Body of pancreas (tissue), 4 donors: ENCODE data around the gene NUP210. TPM values are rescaled to one million over a fixed set of nuclear protein-coding genes. Genes with fewer than 3 reads are reported as not detected.

Source experiments
- ATAC-seq: fragments of 150-250 bp; one replicate; pipeline ENCODE4 v1.9.1; 2016
- DNase-seq, 4 donors: peaks; one replicate each; pipeline ENCODE4 v3.0.0-alpha.2; 2019
- H3K27ac ChIP-seq, 4 donors: fragments of 200-600 bp; sonication (generic); 1 replicate in 3 of 4; 2 replicates in 1 of 4; pipeline versions ENCODE4 v1.5.1 to v1.6.1; 2016 to 2019; ENCODE audit warnings: mild to moderate bottlenecking in 1 of 4, mixed read lengths in 1 of 4, moderate library complexity in 1 of 4
- H3K27me3 ChIP-seq, 2 donors: fragments of 200-600 bp; sonication (generic); one replicate each; pipeline ENCODE4 v1.6.0; 2016; ENCODE audit warnings: mild to moderate bottlenecking in 1 of 2
- H3K36me3 ChIP-seq, 2 donors: fragments of 200-600 bp; sonication (generic); replicated peaks in 1 of 2; 2 replicates each; pipeline ENCODE4 v1.5.1; 2016; ENCODE audit warnings: low read depth in 2 of 2; ENCODE audit not compliant: insufficient read depth in 1 of 2
- H3K4me1 ChIP-seq: fragments of 200-600 bp; sonication (generic); one replicate; pipeline ENCODE4 v1.6.0; 2016
- H3K4me3 ChIP-seq, 2 donors: fragments of 200-600 bp; sonication (generic); 1 replicate in 1 of 2; 2 replicates in 1 of 2; pipeline ENCODE4 v1.5.1; 2016 to 2019
- H3K9me3 ChIP-seq, 3 donors: fragments of 200-600 bp; sonication (generic); 1 replicate in 2 of 3; 2 replicates in 1 of 3; pipeline ENCODE4 v1.5.1; 2016
- CTCF ChIP-seq, 7 experiments: fragments of 450-650 bp in 4 of 7; fragments of 200-600 bp in 3 of 7; sonication (generic) in 3 of 7; IDR thresholded peaks; one replicate each; pipeline ENCODE4 v1.5.1; 2016 to 2019; ENCODE audit warnings: antibody characterized with exemption in 7 of 7
- POLR2A ChIP-seq, 3 donors: fragments of 450-650 bp; IDR thresholded peaks; one replicate each; pipeline ENCODE4 v1.6.1; 2016; ENCODE audit warnings: antibody characterized with exemption in 3 of 3, mild to moderate bottlenecking in 2 of 3
- WGBS, 2 donors: methylation state at CpG; one replicate each; pipeline ENCODE4 v1.1.5; 2017; 5-methylcytosine and 5-hydroxymethylcytosine counted together
- intact Hi-C: fragments of 100-400 bp; cut with DNase I; formaldehyde crosslinking; loops from one replicate; pipeline ENCODE4 v1.15.1; 2023
- total RNA-seq, 2 donors: library from RNA; depleted of rRNA; stranded (reverse); fragments of >200 nt; gene quantifications; one replicate each; pipeline ENCODE4 v1.1.0, GENCODE V29; 2016

Gene NUP210
- total RNA-seq, 2 donors from 2014 or later: 16.3 to 19.1 TPM

GRCh38 chr3:13296662-13297061, 123.5 kb downstream of the NUP210 start:
- H3K36me3 ChIP-seq: no peaks in the 10 kb centered on the region
- H3K27me3 ChIP-seq: no peaks in the 10 kb centered on the region
- peak in 1 of 4 donors; percentile 3 for DNase-seq
- H3K4me1 ChIP-seq: peaks cover 3% of the 10 kb centered on the region
- intact Hi-C loops: no loop called here
- 38 to 52% methylated on average over 4 to 6 of the region's 6 CpGs for WGBS, 2 donors
- H3K4me3 ChIP-seq: no peak overlapping the region
- H3K27ac ChIP-seq: no peak overlapping the region
- no peaks in the 10 kb centered on the region for H3K9me3 ChIP-seq
- no peak for ATAC-seq
- TF ChIP-seq POLR2A (IDR thresholded peaks at IDR 0.05) (no peak), CTCF (IDR thresholded peaks at IDR 0.05) (no peak)

GRCh38 chr3:13294442-13295351, 125.4 kb downstream of the NUP210 start:
- no peak overlapping the region for H3K4me3 ChIP-seq
- intact Hi-C loops: no loop called here
- no peaks in the 10 kb centered on the region for H3K4me1 ChIP-seq
- TF ChIP-seq POLR2A (IDR thresholded peaks at IDR 0.05) (no peak), CTCF (IDR thresholded peaks at IDR 0.05) (no peak)
- no peak for ATAC-seq
- no peaks in the 10 kb centered on the region for H3K27me3 ChIP-seq
- H3K9me3 ChIP-seq: no peaks in the 10 kb centered on the region
- H3K36me3 ChIP-seq: no peaks in the 10 kb centered on the region
- DNase-seq: no peak
- no peak overlapping the region for H3K27ac ChIP-seq
- 70 to 74% methylated on average over 15 to 18 of the region's 18 CpGs for WGBS, 2 donors

GRCh38 chr3:13292375-13292774, 127.7 kb downstream of the NUP210 start:
- H3K27me3 ChIP-seq: no peaks in the 10 kb centered on the region
- H3K4me1 ChIP-seq: no peaks in the 10 kb centered on the region
- H3K27ac ChIP-seq: no peak overlapping the region
- ATAC-seq (no peak), DNase-seq (no peak)
- WGBS, 2 donors: 73 to 79% methylated on average over 3 of the region's 3 CpGs
- no peaks in the 10 kb centered on the region for H3K9me3 ChIP-seq
- H3K4me3 ChIP-seq: no peak overlapping the region
- intact Hi-C loops: no loop called here
- no peaks in the 10 kb centered on the region for H3K36me3 ChIP-seq
- TF ChIP-seq POLR2A (IDR thresholded peaks at IDR 0.05): no peak
- TF ChIP-seq CTCF (IDR thresholded peaks at IDR 0.05): no peak

GRCh38 chr3:13290941-13291340, 129.2 kb downstream of the NUP210 start:
- 80 to 92% methylated on average over 3 of the region's 3 CpGs for WGBS, 2 donors
- H3K27ac ChIP-seq: no peak overlapping the region
- ATAC-seq (no peak), DNase-seq (no peak)
- intact Hi-C loops: no loop called here
- no peaks in the 10 kb centered on the region for H3K9me3 ChIP-seq
- H3K27me3 ChIP-seq: no peaks in the 10 kb centered on the region
- no peaks in the 10 kb centered on the region for H3K36me3 ChIP-seq
- H3K4me1 ChIP-seq: no peaks in the 10 kb centered on the region
- TF ChIP-seq CTCF (IDR thresholded peaks at IDR 0.05): no peak
- no peak for TF ChIP-seq POLR2A (IDR thresholded peaks at IDR 0.05)
- no peak overlapping the region for H3K4me3 ChIP-seq
